Glutamatergic neuron (in vitro differentiated cells): ENCODE results near the gene KIF25. TPM values are rescaled to one million over a fixed set of nuclear protein-coding genes. Genes with fewer than 3 reads are reported as not detected.

Experiments used
- DNase-seq: peaks from one replicate; pipeline ENCODE4 v3.0.0; 2022
- H3K27ac Mint-ChIP-seq: one replicate; pipeline ENCODE4 v1.8.0; 2020; ENCODE audit warnings: mild to moderate bottlenecking, mixed read lengths, inconsistent platforms; ENCODE audit not compliant: unreplicated experiment
- H3K27me3 Mint-ChIP-seq: one replicate; pipeline ENCODE4 v1.8.0; 2020; ENCODE audit warnings: mild to moderate bottlenecking, moderate library complexity, mixed read lengths, inconsistent platforms; ENCODE audit not compliant: unreplicated experiment
- H3K36me3 Mint-ChIP-seq: one replicate; pipeline ENCODE4 v1.8.0; 2020; ENCODE audit warnings: mild to moderate bottlenecking, mixed read lengths, inconsistent platforms; ENCODE audit not compliant: unreplicated experiment
- H3K4me1 Mint-ChIP-seq: one replicate; pipeline ENCODE4 v1.8.0; 2020; ENCODE audit warnings: mild to moderate bottlenecking, low read depth, mixed read lengths, inconsistent platforms; ENCODE audit not compliant: unreplicated experiment
- H3K4me3 Mint-ChIP-seq: one replicate; pipeline ENCODE4 v1.8.0; 2020; ENCODE audit warnings: mild to moderate bottlenecking, mixed read lengths, inconsistent platforms; ENCODE audit not compliant: unreplicated experiment
- H3K9me3 Mint-ChIP-seq: one replicate; pipeline ENCODE4 v1.8.0; 2020; ENCODE audit warnings: mild to moderate bottlenecking, moderate library complexity, mixed read lengths, inconsistent platforms; ENCODE audit not compliant: unreplicated experiment
- CTCF ChIP-seq: fragments of 200-600 bp; sonication (generic); IDR thresholded peaks from one replicate; pipeline ENCODE4 v1.5.0; 2021; ENCODE audit not compliant: partially characterized antibody, unreplicated experiment
- long read RNA-seq: library from polyadenylated mRNA; unstranded; transcript quantifications from one replicate; pipeline ENCODE4 v2.0.0, GENCODE V29; 2020; ENCODE audit not compliant: unreplicated experiment
- total RNA-seq: library from RNA; stranded (reverse); fragmentation: NEBNext Ultra II Directional; extraction: Animal tissue kit (Norgen Biotek cat#: 25700); gene quantifications from one replicate; pipeline ENCODE4 v1.2.1, GENCODE V29; 2021; ENCODE audit not compliant: unreplicated experiment

KIF25 gene
- not detected for total RNA-seq
- long read RNA-seq, result 0 reads

GRCh38 chr6:167997642-167998041 is at the start of gene KIF25:
Gene KIF25 (plus strand): TSS chr6:167997671. CDS start chr6:168029586, 31,915 bp downstream.
- peaks cover 3% of the 10 kb centered on the region for H3K27me3 Mint-ChIP-seq
- no peak for DNase-seq
- peaks cover 8% of the 10 kb centered on the region for H3K9me3 Mint-ChIP-seq
- H3K36me3 Mint-ChIP-seq, result peaks cover 7% of the 10 kb centered on the region
- H3K4me1 Mint-ChIP-seq, result peaks cover 2% of the 10 kb centered on the region
- no peak within 1 kb of the TSS for H3K27ac Mint-ChIP-seq
- H3K4me3 Mint-ChIP-seq, result peak within 1 kb of the TSS; percentile 6
- TF ChIP-seq CTCF, result no peak

DNA sequence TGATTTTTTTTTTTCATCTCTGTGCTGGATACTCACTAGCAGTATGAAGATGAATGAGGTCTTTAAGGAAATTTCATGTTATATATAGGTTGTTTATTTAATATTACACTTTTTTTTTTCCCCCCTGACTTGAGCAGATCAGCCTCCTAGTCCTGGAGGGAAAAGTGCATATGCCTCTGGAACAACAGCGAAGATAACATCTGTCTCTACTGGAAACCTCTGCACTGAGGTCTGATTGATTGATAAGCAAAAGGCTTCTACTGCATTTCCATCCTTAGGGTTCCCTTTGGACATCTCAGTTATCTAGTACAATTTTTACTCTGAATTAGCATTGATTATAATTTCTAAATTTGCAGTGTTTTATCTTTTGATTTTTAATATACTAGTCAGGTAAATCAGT is 49.8 kb upstream of the KIF25 start:
- peaks cover 5% of the 10 kb centered on the region for H3K9me3 Mint-ChIP-seq
- H3K27ac Mint-ChIP-seq, result peak overlapping the region; percentile 28
- peaks cover 17% of the 10 kb centered on the region for H3K4me1 Mint-ChIP-seq
- TF ChIP-seq CTCF, result no peak
- no peak overlapping the region for H3K4me3 Mint-ChIP-seq
- DNase-seq, result no peak
- H3K27me3 Mint-ChIP-seq, result peaks cover 5% of the 10 kb centered on the region
- H3K36me3 Mint-ChIP-seq, result peaks cover 26% of the 10 kb centered on the region

GRCh38 chr6:167948716-167949115 is 48.8 kb upstream of the KIF25 start:
- H3K27ac Mint-ChIP-seq, result peak overlapping the region; percentile 26
- peaks cover 5% of the 10 kb centered on the region for H3K27me3 Mint-ChIP-seq
- no peak for DNase-seq
- peaks cover 5% of the 10 kb centered on the region for H3K9me3 Mint-ChIP-seq
- H3K4me1 Mint-ChIP-seq, result peaks cover 17% of the 10 kb centered on the region
- peaks cover 26% of the 10 kb centered on the region for H3K36me3 Mint-ChIP-seq
- no peak overlapping the region for H3K4me3 Mint-ChIP-seq
- no peak for TF ChIP-seq CTCF

- Mint-ChIP-seq H3K4me1 (peaks cover 17% of the 10 kb centered on the region), H3K9me3 (peaks cover 5% of the 10 kb centered on the region), H3K27me3 (peaks cover 5% of the 10 kb centered on the region), H3K36me3 (peaks cover 26% of the 10 kb centered on the region), H3K27ac (peak overlapping the region; percentile 26), H3K4me3 (no peak overlapping the region)
- DNase-seq, result no peak
- TF ChIP-seq CTCF, result no peak
These were observed 48.3 kb upstream of the KIF25 start for GRCh38 chr6:167949121-167949684.

DNA sequence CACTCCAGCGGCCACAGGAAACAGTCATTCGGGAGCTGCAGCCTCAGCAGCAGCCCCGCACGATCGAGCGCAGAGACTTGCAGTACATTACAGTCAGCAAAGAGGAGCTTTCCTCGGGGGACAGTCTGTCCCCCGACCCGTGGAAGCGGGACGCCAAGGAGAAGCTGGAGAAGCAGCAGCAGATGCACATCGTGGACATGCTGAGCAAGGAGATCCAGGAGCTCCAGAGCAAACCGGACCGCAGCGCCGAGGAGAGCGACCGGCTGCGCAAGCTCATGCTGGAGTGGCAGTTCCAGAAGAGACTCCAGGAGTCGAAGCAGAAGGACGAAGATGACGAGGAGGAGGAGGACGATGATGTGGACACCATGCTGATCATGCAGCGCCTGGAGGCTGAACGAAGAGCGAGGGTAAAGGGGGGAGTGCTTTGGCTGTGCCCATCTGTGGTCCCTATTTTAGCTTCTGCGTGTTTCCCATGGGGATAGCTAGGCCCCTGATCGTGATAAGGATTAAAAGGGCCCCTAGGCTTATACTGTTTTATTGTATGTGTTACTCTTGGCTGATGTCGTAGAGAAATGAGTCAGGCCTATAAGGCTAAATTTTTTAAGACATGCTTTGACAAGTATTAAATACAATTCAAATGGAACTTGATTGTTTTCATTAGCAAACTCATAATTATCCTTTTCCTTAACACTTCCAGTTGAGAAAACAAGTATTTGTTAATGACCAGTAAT is 45.5 kb upstream of the KIF25 start:
- peaks cover 9% of the 10 kb centered on the region for H3K9me3 Mint-ChIP-seq
- peak overlapping the region; percentile 75 for H3K27ac Mint-ChIP-seq
- no peak for TF ChIP-seq CTCF
- H3K27me3 Mint-ChIP-seq, result peaks cover 9% of the 10 kb centered on the region
- H3K4me1 Mint-ChIP-seq, result peaks cover 18% of the 10 kb centered on the region
- H3K36me3 Mint-ChIP-seq, result peaks cover 26% of the 10 kb centered on the region
- no peak for DNase-seq
- H3K4me3 Mint-ChIP-seq, result peak overlapping the region; percentile 28
